HG02973 (cell line): ENCODE measurements around the gene COG7.
"Not testable (repeated sequence)": the region's sequence is repeated elsewhere in the genome, so short reads cannot be mapped to it uniquely, and the experiment has no call there.

Experiments used
- ATAC-seq: cut with Tn5 transposase; IDR thresholded peaks from one replicate; pipeline ENCODE4 v1.9.1; 2021; ENCODE audit warnings: moderate library complexity; ENCODE audit not compliant: unreplicated experiment

Gene COG7

DNA sequence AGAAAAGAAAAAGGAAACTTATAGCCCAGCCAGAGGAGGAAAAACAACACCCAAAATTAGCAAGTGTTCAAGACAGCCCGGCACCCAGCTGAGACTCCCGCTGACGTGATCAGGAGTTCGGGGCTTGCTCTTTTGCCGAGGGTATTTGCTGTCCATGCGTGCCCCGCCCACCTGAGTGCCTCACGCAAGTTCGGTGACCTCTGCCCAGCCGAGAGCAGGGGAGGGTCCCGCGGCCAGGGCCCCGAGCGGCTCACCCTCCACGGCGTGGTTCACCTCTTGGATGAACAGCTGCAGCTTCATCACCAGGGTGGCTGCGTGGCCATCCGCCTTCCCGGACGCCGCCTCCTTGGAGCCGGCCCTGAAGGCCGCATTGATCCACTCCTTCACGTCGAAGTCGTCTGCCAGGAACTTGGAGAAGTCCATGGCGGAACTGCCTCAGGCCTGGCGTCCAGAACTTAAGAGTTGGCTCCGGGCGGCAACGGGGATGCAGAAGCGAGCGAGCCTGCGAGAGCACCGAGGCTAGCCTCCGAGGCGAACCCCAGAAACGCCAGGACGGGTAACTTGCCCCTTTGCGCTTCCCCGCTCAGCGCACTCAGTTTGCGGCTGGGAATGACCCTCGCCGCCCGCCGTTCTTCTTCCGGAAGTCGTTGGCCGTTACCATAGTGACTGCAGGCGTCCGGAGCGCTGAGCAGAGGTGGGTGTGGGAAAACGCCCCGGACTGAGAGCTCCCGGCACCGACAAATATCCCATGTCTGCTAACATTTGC lies at the start of gene COG7:
Gene COG7 (minus strand): TSS at position 618 of the 766 bp plus-strand sequence. CDS start 195 bp downstream, at position 423.
- peak; percentile 67 for ATAC-seq

DNA sequence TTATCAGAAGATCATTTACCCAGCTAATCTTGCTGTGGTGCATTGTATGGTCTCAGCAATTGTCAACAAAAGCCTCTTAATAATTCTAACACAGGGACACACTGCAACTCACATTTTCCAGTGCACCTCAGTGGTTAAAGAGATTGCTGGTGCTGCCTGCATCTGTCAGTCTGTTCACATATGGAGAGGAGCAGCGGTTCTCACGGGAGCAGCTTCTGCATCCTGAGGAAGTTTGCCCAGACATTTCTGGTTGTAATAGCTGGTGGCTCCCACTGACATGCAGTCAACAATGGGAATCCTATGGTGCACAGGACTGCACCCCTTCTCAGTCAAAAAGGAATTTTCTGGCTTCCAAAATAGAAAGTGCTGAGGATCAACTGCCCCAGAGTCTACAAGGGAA lies 49.5 kb upstream of the COG7 start:
- ATAC-seq, result no peak

DNA sequence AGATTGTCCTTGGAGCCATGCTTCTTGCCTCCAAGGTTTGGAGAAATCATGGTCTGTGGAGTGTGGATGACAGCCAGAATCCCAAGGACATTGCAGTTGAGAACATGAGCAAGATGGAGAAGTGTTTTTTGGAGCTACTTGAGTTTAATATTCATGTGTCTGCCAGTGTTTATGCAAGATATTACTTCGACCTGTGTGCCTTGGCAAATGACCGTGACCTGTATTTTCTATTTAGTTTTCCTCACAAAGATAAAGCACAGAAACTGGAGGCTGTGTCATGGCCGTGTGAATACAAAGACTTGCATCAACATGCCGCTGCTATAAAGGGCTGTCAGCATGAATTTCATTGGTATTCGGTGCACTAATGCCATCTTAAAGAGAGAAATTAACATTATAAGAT lies 48.3 kb upstream of the COG7 start:
- no peak for ATAC-seq

DNA sequence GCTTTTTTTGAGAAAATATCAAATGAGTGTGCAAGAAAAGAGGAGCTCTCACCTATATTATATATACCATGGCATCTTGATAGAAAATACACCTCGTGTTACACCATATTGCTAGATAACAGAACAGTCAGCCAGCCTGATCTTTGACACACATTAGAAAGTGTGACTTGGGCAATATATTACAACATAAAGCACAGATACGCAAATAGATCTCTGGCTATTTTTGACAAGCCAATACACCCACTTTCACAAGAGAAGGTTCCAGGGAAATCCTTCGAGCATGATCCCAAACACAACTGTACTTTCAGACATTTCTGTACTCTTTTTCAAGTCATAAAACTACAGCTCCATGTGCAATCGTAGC lies 47.9 kb upstream of the COG7 start:
- no peak for ATAC-seq

DNA sequence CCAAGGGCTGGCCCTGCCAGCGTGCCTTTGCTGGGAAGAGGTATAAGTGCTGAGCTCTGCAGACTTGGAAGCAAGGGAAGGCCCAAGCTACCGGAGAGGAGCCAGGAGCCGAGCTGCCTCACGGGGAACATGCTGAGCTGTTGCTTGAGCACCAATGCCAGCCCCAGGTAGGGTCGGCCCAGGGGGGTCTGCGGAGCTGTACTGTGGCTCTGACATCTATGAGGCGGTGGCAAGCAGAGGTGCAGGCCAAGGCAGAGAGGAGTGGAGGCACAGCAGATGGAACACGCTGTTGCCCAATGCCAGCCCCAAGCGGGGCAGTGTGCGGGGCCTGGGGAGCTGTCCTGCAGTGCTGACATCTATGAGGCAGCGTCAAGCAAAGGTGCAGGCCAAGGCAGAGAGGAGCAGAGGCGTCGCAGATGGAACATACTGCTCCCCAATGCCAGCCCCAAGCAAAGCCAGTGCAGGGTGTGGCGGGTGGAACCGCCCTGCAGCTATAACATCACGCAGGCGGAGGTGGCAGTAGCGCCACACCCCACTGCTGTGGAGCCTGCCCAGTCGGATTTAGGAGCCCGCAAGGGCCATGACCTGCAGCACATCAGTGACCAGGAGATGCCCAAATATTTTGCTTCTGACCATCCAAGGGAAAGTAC lies 47.3 kb upstream of the COG7 start:
- no peak for ATAC-seq

DNA sequence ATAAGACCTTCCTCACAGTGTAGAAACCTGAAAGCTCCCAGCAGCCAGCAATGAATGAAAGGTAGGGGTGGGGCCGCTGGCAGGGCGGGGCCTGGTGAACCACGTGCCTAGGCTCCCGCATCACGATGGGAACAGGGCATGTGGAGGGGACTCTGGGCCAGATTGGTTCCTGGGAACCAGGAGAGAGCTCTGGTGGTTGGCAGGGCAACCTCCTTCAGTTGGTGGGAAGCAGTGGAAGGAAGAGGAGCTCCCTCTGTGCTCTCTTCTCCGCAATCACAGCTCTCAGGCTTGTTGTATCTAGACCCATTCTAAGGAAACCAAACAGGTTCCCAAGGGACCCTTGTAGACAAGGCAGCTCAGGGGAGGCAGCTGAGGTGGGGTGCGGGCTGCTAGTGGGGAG lies 46.8 kb upstream of the COG7 start:
- no peak for ATAC-seq

DNA sequence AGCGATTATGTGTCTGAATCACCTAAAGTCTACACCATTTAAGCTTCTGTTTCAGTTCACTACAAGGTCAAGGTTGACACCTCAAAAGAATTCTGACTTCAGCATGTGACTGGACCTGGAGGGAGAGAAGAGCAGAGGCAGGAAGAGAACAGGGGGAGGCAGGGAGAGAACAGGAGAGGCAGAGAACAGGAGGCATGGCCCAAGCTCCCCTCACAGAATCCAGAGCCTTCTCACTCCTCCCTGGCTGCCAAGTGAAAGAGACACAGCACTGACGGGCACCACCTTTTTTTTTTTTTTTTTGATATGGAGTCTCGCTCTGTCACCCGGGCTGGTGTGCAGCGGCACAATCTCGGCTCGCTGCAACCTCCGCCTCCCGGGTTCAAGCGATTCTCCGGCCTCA lies 45.9 kb upstream of the COG7 start:
- ATAC-seq, result no peak

DNA sequence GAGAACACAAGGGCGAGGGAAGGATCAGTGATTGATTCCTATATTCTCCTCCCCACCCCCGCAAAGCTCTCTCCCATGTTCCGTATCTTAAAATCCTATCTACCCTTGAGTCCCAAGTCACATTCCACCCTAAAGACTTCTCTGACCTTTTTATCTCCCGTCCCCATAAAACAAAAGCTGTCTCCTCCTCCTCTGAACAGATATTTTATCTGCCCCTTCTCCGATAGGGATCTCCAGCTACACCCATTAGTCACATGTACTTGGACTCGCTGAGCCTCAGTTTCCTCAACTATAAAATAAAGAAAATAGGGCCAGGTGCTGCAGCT lies 44.5 kb upstream of the COG7 start:
- ATAC-seq, result no peak

DNA sequence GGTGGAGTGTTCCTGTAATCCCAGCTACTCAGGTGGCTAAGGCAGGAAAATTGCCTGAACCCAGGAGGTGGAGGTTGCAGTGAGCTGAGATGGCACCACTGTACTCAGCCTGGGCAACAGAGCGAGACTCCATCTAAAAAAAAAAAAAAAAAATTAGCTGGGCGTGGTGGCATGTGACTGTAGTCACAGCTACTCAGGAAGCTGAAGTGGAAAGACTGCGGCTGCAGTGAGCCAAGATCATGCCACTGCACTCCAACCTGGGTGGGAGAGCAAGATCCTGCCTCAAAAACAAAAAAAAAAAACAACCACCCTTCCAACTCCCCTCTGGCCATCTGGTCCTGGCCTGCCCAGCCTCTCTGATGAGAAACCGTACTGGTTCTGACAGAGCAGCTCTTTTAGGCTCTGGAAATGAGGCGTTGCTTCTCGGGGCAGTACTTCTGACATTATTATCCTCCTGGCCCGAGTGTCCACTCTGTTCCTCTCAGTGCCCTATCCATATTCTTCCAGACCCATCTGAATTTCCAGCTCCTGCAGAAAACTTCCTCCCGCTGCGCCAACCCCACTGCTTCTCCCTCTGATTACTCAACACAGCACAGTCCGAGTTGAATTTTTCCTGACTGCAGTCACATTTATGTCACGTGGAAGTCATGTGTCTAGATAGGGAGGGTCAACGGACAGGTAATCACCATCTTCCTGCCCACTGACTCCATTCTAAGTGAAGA lies 44.0 kb upstream of the COG7 start:
- no peak for ATAC-seq

DNA sequence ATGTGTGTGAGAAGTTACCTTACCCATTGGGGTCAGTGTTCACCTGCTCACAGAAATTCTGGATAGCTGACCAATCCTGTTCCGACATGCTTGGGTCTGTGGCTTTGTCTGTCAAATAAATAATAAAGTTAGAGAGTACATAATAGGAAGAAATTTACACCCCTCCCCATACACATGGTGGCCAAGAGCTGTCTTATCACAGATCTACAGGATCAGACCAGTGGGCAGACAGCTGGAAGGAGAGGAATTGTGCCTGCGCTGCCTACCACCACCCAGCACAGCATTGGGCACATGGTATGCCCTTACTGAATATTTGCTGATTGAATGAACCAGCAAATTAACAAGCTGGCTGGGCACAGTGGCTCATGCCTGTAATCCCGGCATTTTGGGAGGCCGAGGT lies 42.7 kb upstream of the COG7 start:
- no peak for ATAC-seq

DNA sequence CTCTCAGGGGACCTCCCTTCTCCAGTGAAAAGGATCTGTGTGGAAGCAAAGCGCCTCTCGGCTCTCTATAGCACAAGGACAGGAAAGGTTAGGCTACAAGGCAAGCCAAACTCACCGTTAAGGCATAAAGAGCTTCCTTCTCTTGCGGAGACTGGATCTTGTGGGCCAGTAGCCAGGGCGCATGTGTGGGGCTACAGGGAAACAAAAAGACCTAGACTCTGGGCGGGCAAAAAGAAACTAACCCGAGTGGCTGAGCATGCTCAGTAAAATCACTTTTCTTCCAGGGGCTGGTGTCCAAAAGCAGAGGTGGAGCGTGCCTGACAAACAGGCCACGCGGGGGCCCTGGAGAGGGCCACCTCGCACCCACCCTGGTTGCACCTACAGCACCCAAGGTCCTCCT lies 41.2 kb upstream of the COG7 start:
- no peak for ATAC-seq

DNA sequence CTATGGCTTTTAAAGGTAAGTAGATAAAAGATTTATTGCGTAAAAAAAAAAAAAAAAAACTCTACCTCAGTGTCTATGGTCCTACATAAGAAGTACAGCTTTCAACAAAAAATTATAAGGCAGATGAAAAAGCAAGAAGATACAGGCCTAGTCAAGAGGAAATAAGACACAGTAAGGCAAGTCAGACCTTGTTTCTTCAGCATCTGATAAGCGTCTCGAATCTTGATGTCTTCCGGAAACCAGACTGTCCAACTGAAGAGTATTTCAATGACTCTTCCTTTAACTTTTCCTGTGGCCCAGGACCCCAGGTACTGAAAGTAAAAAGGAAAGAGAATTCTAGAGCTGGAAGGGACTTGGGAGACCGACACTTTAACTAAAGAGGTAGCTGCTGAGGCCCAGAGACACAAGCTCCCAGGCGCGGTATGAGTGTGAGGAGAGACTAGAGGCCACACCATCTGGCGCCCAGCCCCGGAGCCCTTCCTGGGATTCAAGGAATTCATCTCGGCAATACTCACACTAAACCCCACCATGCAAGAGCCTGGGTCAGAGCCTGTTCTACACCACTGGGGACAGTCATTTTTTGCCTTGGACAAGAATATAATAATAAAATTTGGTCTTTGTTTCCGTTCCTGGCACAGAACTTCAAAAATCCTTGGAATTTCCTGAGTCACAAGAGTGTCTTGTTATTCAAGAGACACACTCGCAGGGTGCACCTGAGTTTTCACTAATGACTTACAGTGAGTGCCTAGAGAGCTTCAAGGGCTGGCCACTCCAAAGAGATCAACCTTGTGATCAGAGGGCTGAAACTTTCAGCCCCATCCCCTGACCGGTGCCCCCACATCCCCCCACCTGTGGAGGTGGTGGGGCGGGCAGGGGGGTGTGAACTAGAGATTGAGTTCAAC lies 38.8 kb upstream of the COG7 start:
- no peak for ATAC-seq

DNA sequence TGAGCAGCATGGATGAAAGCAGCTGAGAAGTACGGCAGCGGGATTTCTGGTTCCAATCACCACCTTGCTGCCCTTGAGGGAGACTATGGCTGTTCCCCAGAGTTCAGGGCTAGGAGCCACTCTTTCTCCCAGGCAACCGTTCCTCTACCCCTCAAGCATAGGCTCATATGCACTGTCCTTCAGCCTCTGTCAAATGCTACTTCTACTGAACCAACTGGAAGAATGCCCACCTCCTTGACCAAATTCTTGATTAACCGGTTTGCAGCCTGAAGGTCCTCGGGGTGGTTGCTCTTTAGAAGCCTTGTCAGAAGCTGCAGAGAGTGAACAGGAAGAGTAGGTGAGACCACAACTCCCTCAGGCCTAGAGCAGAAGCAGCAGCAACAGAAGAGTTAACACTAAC lies 33.5 kb upstream of the COG7 start:
- no peak for ATAC-seq

DNA sequence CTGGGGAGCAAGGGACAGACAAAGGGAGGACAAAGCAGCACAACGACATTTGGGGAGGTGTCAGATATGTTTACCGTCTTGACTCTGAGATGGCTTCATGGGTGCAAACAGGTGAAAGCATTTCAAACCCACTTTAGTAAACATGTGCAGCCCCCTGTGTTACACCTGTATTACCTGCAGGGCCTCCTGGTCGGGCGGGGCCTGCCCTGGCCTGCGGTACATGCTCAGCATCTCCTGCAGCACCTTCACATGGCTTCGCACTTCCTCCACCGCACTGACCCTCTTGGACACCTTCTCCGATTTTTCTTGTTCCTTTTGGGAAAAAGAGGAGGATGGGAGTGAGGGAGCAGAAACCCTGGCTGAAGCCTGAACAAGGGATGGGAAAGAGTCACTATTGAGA lies 32.9 kb upstream of the COG7 start:
- ATAC-seq, result no peak

DNA sequence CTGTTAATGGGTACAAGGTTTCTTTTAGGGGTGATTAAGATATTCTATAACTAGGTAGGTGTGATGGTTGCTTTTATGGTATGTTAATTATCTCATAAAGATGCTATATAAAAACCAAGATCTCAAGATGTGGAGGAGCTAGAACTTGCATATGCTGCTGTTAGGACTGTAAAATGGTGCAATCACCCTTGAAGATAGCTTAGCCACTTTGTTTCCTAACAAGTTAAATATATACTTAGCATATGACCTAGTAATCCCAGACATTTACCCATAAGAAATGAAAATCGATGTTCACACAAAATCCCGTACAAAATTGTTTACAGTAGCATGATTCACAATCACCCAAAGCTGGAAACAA lies 32.2 kb upstream of the COG7 start:
- no peak for ATAC-seq

DNA sequence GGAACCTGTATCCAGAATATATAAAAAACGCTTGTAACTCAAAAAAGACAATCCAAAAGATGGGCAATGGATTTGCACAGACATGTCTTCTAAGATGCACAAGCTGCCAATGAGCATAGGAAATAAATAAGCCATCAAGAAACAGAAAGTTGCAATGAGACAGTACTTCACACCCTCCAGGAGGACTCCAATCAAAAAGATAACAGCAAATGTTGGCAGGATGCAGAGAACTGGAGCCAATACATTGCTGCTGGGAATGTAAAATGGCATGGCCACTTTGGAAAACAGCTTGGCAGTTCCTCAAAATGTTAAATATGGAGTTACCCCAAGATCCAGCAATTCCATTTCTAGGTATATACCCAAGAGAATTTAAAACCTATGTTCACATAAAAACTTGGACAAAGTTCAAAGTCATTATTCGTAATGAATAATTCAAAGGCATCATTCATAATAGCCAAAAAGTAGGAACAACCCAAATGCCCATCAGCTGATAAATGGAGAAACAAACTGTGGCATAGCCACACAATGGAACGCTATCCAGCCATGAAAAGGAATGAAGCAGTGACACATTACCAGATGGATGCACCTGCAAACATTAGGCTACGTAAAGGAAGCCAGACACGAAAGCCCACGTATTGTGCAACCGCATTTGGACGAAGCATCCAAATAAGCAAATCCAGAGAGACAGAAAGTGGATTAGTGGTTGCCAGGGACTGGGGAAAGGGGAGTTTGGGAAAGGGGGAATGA lies 31.7 kb upstream of the COG7 start:
- ATAC-seq, result no peak

DNA sequence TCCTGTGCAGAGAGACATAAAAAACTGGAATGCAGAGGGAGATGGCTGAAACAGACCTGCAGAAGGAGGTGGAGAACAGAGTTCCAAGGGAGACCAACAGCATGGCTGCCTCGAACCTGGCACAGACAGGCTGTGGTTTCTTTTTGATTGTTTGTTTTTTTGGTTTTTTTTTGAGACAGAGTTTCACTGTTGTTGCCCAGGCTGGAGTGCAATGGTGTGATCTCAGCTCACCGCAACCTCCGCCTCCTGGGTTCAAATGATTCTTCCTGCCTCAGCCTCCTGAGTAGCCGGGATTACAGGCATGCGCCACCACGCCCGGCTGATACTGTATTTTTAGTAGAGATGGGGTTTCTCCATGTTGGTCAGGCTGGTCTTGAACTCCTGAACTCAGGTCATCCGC lies 30.5 kb upstream of the COG7 start:
- ATAC-seq, result not testable (repeated sequence)

DNA sequence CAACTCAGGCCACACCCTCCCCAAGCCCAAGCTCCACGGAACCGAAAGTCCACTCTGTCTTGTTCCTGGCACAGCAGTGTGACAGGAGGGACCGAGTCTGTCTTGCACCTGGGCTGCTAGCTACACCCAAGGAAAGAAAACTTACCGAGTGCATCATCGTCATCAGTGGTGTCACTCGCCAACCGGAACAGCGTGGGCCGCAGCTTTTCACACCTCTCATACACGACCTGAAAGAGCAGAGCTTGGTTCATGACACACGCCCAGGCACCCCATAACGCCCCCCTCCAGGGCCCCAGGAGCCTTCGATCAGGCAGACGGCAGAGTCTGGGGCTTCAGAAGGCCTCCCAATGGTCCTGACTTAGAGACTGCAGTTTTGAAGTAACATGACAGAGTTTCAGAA lies 29.8 kb upstream of the COG7 start:
- ATAC-seq, result no peak

DNA sequence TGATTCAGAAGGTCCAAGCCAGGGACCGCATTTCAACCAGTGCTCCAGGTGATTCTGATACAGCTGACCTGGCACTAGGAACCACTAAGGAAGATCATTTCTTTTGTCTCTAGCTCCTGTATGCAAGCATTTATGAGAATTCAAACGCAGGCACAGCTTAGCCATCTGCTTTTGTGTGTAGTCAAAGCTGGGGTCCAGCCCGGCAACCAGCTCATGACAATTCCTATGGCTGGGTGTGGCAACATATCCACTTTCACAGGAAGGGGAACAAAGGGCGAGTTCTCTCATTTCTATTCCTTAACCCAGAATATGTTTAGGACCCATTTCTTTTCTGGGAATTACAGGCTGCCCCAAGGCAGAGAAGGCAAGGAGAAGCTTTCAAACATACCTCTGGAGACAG lies 27.3 kb upstream of the COG7 start:
- ATAC-seq, result no peak

DNA sequence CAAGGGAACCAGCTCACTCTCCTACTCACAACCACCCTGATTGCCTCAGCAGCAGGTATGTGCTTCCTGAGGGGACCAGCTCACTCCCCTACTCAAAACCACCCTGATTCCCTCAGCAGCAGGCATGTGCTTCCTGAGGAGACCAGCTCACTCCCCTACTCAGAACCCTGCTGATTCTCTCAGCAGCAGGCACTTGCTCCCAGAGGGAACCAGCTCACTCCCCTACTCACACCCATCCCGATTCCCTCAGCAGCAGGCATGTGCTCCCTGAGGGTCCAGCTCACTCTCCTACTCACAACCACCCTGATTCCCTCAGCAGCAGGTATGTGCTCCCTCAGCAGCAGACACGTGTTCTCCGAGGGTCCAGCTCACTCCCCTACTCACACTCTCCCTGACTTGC lies 26.1 kb upstream of the COG7 start:
- ATAC-seq, result no peak

DNA sequence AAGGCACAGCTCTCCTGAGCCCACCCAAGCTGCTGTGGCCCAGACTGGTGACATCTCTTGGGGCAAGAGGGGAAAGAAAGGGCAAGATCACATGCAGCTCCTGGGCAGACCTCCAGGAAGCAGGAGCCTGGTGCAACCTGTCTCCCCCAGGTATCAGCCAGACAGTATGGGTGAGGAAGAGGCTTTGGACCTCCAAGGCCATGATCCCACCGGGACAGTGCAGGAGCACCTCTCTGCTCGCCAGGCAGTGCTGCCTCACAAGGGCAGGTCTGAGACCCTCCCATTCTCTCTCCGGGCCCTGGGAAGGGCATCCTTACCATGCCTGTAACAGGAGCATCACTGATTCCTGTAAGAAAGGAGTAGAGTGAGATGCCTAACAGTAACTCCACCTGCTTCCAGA lies 25.6 kb upstream of the COG7 start:
- ATAC-seq, result no peak
